Measurements from ENCODE around the gene ALG9. TPM values are rescaled to one million over a fixed set of nuclear protein-coding genes. Genes with fewer than 3 reads are reported as not detected.

ALG9 gene
- total RNA-seq, 1 experiment from 2014 or later, result 28.8 TPM

GRCh38 chr11:111913031-111913861 is 41.9 kb upstream of the ALG9 start:
- Mint-ChIP-seq H3K27me3 (ENCODE audit: insufficient read depth, unreplicated experiment) (no peaks in the 10 kb centered on the region), H3K4me1 (ENCODE audit: insufficient read depth, unreplicated experiment) (peaks cover 21% of the 10 kb centered on the region), H3K27ac (ENCODE audit: low read depth, unreplicated experiment) (no peak overlapping the region), H3K36me3 (ENCODE audit: insufficient read depth, unreplicated experiment) (no peaks in the 10 kb centered on the region), H3K4me3 (ENCODE audit: unreplicated experiment) (no peak overlapping the region), H3K9me3 (ENCODE audit: unreplicated experiment) (no peaks in the 10 kb centered on the region)
- ChIA-PET CTCF (interaction anchor here (0.7 to 1.9 kb wide), 3 partner anchors 16 to 69 kb away, joined by 3 to 9 read pairs (median 3); no protein-coding TSS in a partner anchor), POLR2A (interaction anchor here (0.6 to 4.6 kb wide), 4 partner anchors 13 to 34 kb away, joined by 3 to 41 read pairs (median 8); partner anchors contain the start of genes CFAP68 and FDXACB1)
- intact Hi-C loops (cut with micrococcal nuclease), result no loop called here
- BruUV-seq (replicated peaks), result no TSS peak
- DNase-seq (ENCODE audit: unreplicated experiment), result no peak
- TF ChIP-seq, protein P1, sequence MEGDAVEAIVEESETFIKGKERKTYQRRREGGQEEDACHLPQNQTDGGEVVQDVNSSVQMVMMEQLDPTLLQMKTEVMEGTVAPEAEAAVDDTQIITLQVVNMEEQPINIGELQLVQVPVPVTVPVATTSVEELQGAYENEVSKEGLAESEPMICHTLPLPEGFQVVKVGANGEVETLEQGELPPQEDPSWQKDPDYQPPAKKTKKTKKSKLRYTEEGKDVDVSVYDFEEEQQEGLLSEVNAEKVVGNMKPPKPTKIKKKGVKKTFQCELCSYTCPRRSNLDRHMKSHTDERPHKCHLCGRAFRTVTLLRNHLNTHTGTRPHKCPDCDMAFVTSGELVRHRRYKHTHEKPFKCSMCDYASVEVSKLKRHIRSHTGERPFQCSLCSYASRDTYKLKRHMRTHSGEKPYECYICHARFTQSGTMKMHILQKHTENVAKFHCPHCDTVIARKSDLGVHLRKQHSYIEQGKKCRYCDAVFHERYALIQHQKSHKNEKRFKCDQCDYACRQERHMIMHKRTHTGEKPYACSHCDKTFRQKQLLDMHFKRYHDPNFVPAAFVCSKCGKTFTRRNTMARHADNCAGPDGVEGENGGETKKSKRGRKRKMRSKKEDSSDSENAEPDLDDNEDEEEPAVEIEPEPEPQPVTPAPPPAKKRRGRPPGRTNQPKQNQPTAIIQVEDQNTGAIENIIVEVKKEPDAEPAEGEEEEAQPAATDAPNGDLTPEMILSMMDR (IDR thresholded peaks at IDR 0.05; ENCODE audit: unreplicated experiment), result no peak

DNA sequence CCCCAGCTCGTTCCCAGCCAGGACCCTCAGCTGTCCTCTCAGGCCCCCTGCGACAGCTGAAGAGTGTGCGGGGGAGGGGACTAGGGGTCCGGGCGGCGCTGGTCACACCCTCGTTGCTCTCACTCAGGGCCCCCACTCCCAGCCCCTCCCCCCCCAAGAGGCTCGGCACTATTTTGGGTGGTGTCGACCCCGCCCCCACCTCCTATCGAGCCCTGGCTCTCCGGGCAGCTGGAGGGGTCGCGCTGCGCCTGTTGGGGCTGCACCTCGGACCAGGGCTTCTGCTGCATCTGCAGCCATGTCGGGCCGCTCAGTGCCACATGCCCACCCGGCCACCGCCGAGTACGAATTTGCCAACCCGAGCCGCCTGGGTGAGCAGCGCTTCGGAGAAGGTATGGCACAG is 41.2 kb upstream of the ALG9 start, which contains the start of gene HSPB2:
HSPB2 (plus strand) TSS at position 200 of the 400 bp plus-strand sequence; CDS start at position 296, 96 bp downstream.
- Mint-ChIP-seq H3K27ac (ENCODE audit: low read depth, unreplicated experiment) (peak within 1 kb of the TSS; percentile 86), H3K27me3 (ENCODE audit: insufficient read depth, unreplicated experiment) (no peaks in the 10 kb centered on the region), H3K36me3 (ENCODE audit: insufficient read depth, unreplicated experiment) (no peaks in the 10 kb centered on the region), H3K4me1 (ENCODE audit: insufficient read depth, unreplicated experiment) (peaks cover 18% of the 10 kb centered on the region), H3K9me3 (ENCODE audit: unreplicated experiment) (no peaks in the 10 kb centered on the region), H3K4me3 (ENCODE audit: unreplicated experiment) (peak within 1 kb of the TSS; percentile 41)
- no peak for DNase-seq (ENCODE audit: unreplicated experiment)
- POLR2A ChIA-PET, result interaction anchor here (2.3 to 4.6 kb wide), 5 partner anchors 14 to 66 kb away, joined by 10 to 41 read pairs (median 18); partner anchors contain the start of genes CFAP68 and FDXACB1
- BruUV-seq (replicated peaks), result no TSS peak
- CTCF ChIA-PET, result interaction anchor here (0.7 to 1.9 kb wide), 2 partner anchors 16 to 70 kb away, joined by 3 to 7 read pairs; no protein-coding TSS in a partner anchor
- TF ChIP-seq, protein P1 (IDR thresholded peaks at IDR 0.05; ENCODE audit: unreplicated experiment), result no peak
- intact Hi-C loops (cut with micrococcal nuclease), result no loop called here

DNA sequence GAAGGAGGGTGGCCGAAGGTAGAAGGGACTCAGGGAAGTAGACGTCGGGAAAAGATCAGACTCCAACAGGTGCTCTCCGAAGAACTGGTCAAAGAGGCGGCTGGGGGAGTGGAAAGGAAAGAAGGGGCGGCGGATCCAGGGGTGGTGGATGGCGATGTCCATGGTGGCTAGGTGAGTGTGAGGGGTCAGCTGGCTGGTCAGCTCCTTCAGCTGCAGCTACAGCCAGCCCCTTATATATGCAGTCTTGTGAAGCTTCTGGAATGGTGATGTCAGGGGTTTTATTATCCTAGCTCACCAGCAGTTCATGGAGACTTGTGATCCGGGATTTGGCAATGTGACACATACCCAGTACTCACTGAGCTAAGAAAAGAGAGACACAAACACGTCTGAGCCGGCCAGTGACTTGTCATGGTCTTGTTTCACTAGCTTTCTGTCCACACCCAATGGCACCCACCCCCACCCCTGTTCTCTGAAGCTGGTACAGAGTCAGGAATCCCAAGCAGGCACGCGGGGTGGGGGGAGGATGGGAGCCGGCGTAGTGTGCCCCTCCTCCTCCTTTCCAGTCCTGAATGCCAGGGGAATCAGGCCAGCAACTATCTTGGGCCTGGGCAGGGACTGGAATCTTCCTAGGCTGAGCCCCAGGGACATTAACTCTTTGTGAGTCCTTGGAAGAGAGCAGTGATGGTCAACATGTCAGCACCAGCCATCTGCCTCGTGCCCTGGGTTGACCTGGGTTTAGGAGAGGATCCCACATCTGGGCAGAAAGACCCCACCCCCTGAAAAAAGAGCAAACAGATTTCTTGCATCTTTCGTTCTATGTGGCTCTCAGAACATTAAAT is 40.4 kb upstream of the ALG9 start, which contains the start of gene CRYAB:
CRYAB (minus strand) TSS at position 208 of the 839 bp plus-strand sequence; CDS start at position 162, 46 bp downstream.
- POLR2A ChIA-PET, result interaction anchor here (0.7 to 4.6 kb wide), 12 partner anchors 11 to 188 kb away, joined by 3 to 41 read pairs (median 8); partner anchors contain the start of genes CFAP68 and FDXACB1

More for the DNA sequence above, 40.4 kb upstream of the ALG9 start, which contains the start of gene CRYAB:
- peak within 1 kb of the TSS; percentile 86 for H3K27ac Mint-ChIP-seq (ENCODE audit: low read depth, unreplicated experiment)
- intact Hi-C loops (cut with micrococcal nuclease), result no loop called here
- peaks cover 18% of the 10 kb centered on the region for H3K4me1 Mint-ChIP-seq (ENCODE audit: insufficient read depth, unreplicated experiment)
- CTCF ChIA-PET, result interaction anchor here (0.5 to 2.2 kb wide), 6 partner anchors 20 to 1835 kb away, joined by 3 to 12 read pairs (median 3); no protein-coding TSS in a partner anchor
- H3K27me3 Mint-ChIP-seq (ENCODE audit: insufficient read depth, unreplicated experiment), result no peaks in the 10 kb centered on the region
- BruUV-seq (replicated peaks), result no TSS peak
- peak within 1 kb of the TSS; percentile 41 for H3K4me3 Mint-ChIP-seq (ENCODE audit: unreplicated experiment)
- peak; percentile 61 for DNase-seq (ENCODE audit: unreplicated experiment)
- H3K9me3 Mint-ChIP-seq (ENCODE audit: unreplicated experiment), result no peaks in the 10 kb centered on the region
- H3K36me3 Mint-ChIP-seq (ENCODE audit: insufficient read depth, unreplicated experiment), result no peaks in the 10 kb centered on the region
- TF ChIP-seq, protein P1 (IDR thresholded peaks at IDR 0.05; ENCODE audit: unreplicated experiment), result no peak
